22Rv1 (cell line): ENCODE measurements around the gene RASGRP2.

Experiments
- H3K27ac ChIP-seq: fragments of 450-650 bp; 2 replicates; pipeline ENCODE4 v1.5.1; 2017
- CTCF ChIP-seq: fragments of 450-650 bp; IDR thresholded peaks from 2 replicates; pipeline ENCODE4 v1.5.1; 2017; ENCODE audit warnings: mild to moderate bottlenecking
- ZFX ChIP-seq: fragments of 450-650 bp; IDR thresholded peaks from 2 replicates; pipeline ENCODE4 v1.6.1; 2017; ENCODE audit warnings: antibody characterized with exemption, borderline replicate concordance

The RASGRP2 gene

GRCh38 chr11:64731601-64732000, 12.3 kb downstream of the RASGRP2 start:
- H3K27ac ChIP-seq: no peak overlapping the region
- no peak for TF ChIP-seq CTCF
- TF ChIP-seq ZFX: no peak

- no peak overlapping the region for H3K27ac ChIP-seq
- TF ChIP-seq ZFX (no peak), CTCF (no peak)
Observed at GRCh38 chr11:64729851-64730382, 14.0 kb downstream of the RASGRP2 start.

GRCh38 chr11:64728757-64729365, 15.1 kb downstream of the RASGRP2 start:
- H3K27ac ChIP-seq: no peak overlapping the region
- TF ChIP-seq ZFX (no peak), CTCF (no peak)

- TF ChIP-seq ZFX: no peak
- TF ChIP-seq CTCF: no peak
Observed at GRCh38 chr11:64726867-64727530, 16.9 kb downstream of the RASGRP2 start.

GRCh38 chr11:64726211-64726641, 17.7 kb downstream of the RASGRP2 start:
- TF ChIP-seq CTCF: no peak
- no peak for TF ChIP-seq ZFX
- no peak overlapping the region for H3K27ac ChIP-seq

More at GRCh38 chr11:64726867-64727530, 16.9 kb downstream of the RASGRP2 start:
- no peak overlapping the region for H3K27ac ChIP-seq

GRCh38 chr11:64724863-64725532, 18.9 kb downstream of the RASGRP2 start:
- H3K27ac ChIP-seq: no peak overlapping the region
- TF ChIP-seq ZFX: no peak
- no peak for TF ChIP-seq CTCF
